Posterior vena cava (tissue), 2 donors: ENCODE data around the gene RTTN. TPM values are rescaled to one million over a fixed set of nuclear protein-coding genes. Genes with fewer than 3 reads are reported as not detected.

Experiments
- DNase-seq: peaks from one replicate; pipeline ENCODE4 v3.0.0-alpha.2; 2020; ENCODE audit warnings: low spot score
- intact Hi-C, 2 donors: fragments of 100-400 bp; cut with DNase I; formaldehyde crosslinking; loops; one replicate each; pipeline versions ENCODE4 v1.14.1 to v1.14.2; 2022 to 2023
- total RNA-seq, 2 donors: library from RNA; stranded (reverse); fragmentation: NEBNext Ultra II Directional; extraction: Animal tissue kit (Norgen Biotek cat#: 25700); gene quantifications; one replicate each; pipeline ENCODE4 v1.2.1, GENCODE V29; 2021
- donor health status: DM: yes; HTN: yes; CAD: no.
- donor health status: DM: yes; HTN: yes; CAD: no.

The RTTN gene
- total RNA-seq, 2 donors from 2014 or later = 9.4 to 9.7 TPM

DNA sequence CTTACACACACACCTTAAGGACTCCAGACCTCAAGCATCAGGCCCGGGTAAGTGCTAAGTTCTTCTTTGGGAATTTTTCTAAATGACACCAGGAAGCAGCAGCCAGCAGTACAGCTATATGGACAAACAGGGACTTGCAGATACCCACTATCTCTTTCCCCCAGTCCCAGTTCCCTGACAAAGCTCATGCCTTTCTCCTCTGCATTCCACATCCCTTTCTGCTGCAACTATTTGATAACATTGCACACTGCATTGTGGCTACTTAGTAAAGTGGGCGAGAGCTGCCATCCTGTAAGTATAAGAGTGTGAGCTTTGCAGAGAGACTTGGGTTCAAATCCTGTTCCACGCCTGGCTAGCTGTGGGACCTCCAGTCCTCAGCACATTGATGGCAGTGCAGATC lies 243.8 kb downstream of the RTTN start:
- no peak for DNase-seq
- intact Hi-C loops = no loop called here

DNA sequence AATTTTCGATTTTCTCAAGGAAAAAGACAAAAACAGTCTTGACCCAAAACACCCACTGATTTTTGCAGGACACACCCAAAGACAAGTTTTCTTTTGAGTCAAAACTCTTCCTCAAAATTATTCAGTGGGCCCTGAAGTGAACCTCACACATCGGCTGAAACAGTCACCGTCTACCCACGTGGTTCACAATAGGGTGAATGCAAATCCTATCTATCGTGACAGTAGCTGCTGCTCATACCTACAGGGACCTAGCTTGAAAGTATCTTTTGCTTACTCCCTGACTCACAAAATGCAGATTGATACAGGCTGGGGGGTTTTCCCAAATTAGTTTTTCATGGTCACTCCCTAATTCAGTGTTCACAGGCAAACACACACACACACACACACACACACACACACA lies 247.1 kb downstream of the RTTN start:
- intact Hi-C loops = no loop called here
- DNase-seq = no peak

DNA sequence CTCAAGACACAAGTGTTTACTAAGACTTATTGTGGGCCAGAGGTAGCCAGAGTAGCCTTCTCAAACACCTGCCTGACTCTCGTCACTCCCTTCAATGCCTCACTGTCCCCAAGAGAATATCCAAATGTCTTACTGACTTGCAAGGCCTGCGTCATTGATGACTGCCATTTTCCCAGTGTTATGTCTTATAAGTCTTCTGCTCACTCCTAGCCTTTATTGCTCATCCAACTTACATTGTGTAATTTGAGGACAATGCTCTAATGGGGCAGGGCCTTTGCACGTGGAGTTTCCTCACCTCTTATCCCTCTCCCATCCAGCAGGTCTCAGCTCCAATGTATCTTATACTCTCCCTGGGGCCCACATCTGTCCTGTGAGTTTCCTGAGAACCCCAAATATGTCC lies 247.7 kb downstream of the RTTN start:
- no peak for DNase-seq
- intact Hi-C loops = no loop called here

DNA sequence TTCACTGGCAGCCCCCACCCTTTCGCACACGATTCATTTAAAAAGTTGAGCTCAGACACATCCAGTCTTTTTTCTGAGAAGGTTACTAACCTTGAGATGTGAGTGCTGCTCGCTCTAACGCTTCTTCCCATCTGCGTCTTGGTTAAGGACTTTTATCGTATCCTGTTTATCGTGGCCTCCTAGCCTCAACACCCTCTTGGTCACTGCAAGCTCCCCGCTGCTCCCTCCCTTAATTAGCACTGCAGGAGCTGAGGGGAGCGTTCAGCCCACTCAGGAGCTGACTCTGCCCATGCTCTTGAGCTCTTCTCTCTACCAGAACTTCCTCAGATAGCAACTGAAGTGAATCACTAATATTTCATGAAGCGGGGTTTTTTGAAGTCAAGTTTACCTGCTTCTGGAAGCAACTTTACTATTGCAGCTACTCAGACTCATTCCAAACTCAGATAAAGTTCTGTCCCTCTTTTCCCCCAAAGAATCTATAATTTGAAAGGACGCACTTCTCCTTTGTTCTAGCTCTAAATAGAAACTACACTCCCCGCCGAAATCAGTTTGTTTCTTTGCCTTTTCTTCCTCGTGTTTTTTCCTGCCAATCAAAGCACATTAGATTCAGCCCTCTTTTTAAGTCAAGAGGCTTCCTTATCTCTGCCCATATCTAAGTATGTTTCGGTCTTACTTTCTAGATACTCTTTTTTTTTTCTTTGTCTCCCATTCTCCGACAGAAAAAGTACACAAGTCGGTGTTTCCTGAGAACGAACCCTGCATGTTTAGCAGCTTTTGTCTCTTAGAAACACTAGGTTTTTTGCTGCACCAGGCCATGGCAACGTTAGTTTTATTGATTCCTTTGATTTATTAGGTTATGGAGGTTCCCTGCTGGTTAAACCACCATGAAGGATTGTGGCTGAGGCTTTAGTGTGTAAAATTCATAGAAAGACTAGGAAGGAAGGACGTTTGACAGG lies 248.5 kb downstream of the RTTN start:
- intact Hi-C loops = no loop called here
- no peak for DNase-seq

DNA sequence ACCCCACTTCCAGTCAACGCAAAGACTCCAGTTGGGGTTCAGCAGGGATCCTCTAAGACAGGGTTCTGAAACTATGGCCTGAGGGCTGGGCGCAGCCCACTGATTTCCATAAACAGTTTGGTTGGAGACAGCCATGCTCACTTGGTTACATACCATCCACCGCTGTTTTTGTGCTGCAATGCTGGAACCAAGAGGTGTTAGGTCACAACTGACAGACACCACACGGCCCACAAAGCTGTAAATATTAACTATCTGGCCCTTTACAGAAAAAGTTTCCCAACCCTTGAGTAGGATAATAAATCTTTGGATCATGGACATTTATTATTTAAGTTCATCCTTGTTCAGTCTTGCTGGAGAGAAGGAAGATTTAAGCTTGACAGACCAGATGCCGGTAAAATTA lies 249.4 kb downstream of the RTTN start:
- DNase-seq = no peak
- intact Hi-C loops = no loop called here

DNA sequence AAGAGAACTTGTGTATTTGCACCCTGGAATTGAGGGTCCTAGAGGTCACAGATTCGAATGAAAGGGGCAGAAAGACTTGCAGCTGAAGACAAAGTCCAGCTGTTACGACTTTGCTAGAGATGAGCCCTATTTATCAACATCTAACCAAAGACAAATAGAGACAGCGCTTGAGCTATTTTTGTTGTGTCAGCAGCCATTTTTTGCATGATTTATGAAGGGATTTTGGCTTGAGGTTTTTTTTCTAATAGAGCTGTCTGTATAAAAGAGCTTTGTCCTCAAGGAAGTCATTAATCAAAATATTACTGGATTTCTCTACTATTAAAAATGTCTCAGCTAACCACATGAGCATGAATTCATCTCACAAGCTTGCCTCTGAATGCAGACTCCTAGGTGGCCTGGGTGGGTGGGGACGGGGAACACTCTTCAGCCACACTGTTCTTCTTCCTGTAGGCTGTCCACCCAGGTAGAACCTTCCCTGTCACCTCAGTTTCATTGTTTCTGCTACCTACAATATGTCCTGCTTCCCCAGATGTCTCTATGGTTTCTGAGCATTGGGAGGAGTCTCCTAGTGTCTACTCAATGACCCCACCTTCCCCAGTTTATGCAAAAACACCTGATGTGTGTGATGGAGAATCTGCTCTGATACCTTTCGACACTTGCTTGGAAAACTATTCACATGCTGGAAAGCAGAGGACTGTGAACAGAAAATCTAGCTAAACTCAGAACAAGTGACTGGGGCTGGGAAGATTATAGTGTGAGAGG lies 250.6 kb downstream of the RTTN start:
- intact Hi-C loops = no loop called here
- DNase-seq = no peak

DNA sequence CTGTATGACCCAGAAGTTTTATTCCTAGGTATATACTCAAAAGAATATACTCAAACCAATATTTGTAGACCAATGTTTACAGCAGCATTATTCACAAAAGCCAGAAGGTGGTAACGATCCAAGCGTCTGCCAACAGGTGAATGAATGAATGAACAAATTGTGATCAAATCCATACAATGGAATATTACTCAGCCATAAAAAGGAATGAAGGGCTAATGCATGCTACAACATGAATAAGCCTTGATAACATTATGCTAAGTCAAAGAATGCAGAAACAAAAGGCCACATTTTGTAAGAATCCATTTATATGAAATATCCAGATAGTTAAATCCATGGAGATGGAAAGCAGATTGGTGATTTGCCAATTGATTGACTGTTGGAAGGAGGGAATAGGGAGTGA lies 252.3 kb downstream of the RTTN start:
- intact Hi-C loops = no loop called here
- no peak for DNase-seq

Other genes starting within 250 kb of the RTTN start
- gene SOCS6, start 83.4 kb upstream of the RTTN start, total RNA-seq = 10 to 100 TPM; 16.1 to 16.7 TPM